IMR-90 (cell line): Measurements from ENCODE around the gene HOXB6. TPM values are rescaled to one million over a fixed set of nuclear protein-coding genes. Genes with fewer than 3 reads are reported as not detected.

Experiments used
- ATAC-seq: fragments of 200-7000 bp; cut with Tn5 transposase; 2 replicates; pipeline ENCODE4 v1.9.1; 2020; ENCODE audit warnings: low read depth, mild to moderate bottlenecking, moderate library complexity
- BruUV-seq: library from RNA; stranded (reverse); fragments of 400-500 nt; replicated peaks from 2 replicates; lab custom pipeline; 2021; lab: Mats Ljungman, UMichigan
- CTCF ChIA-PET: fragments of 300-600 bp; formaldehyde crosslinking; extraction: SDS; loops from one replicate; lab custom pipeline; 2021; ENCODE audit warnings: antibody characterized with exemption; lab: Yijun Ruan, JAX
- POLR2A ChIA-PET: fragments of 300-600 bp; sonication (Branson Sonifier 250); formaldehyde crosslinking; loops from one replicate; lab custom pipeline; 2022; ENCODE audit warnings: antibody characterized with exemption; ENCODE audit not compliant: unreplicated experiment; lab: Charles Lee
- DNase-seq: peaks from one replicate; pipeline ENCODE4 v3.0.0; 2013
- H2AFZ ChIP-seq: replicated peaks from 2 replicates; pipeline ENCODE3; 2013; ENCODE audit warnings: low read length, mild to moderate bottlenecking; ENCODE audit not compliant: poor library complexity
- H2AK5ac ChIP-seq: 2 replicates; pipeline ENCODE4 v1.6.1; 2013; ENCODE audit warnings: low read depth, low read length, inconsistent platforms
- H2AK9ac ChIP-seq: replicated peaks from 2 replicates; pipeline ENCODE3; 2013; ENCODE audit warnings: mild to moderate bottlenecking, low read depth, low read length, moderate library complexity; ENCODE audit not compliant: poor library complexity
- H2BK120ac ChIP-seq: 2 replicates; pipeline ENCODE4 v1.6.1; 2013; ENCODE audit warnings: low read depth, low read length, inconsistent platforms
- H2BK15ac ChIP-seq: 3 replicates; pipeline ENCODE4 v1.6.1; 2013; ENCODE audit warnings: low read depth, low read length, inconsistent platforms
- H2BK20ac ChIP-seq: 2 replicates; pipeline ENCODE4 v1.6.1; 2013; ENCODE audit warnings: low read depth, mild to moderate bottlenecking, inconsistent platforms, low read length, moderate library complexity
- H2BK5ac ChIP-seq: 2 replicates; pipeline ENCODE4 v1.6.1; 2013; ENCODE audit warnings: mild to moderate bottlenecking, low read depth, low read length, inconsistent platforms; ENCODE audit not compliant: poor library complexity, severe bottlenecking
- H3K14ac ChIP-seq: replicated peaks from 2 replicates; pipeline ENCODE4 v1.6.1; 2013; ENCODE audit warnings: low read depth, low read length, inconsistent platforms
- H3K18ac ChIP-seq: 2 replicates; pipeline ENCODE4 v1.6.1; 2013; ENCODE audit warnings: low read depth, low read length, control low read depth
- H3K23ac ChIP-seq: 2 replicates; pipeline ENCODE4 v1.6.1; 2013; ENCODE audit warnings: low read depth, low read length, inconsistent platforms
- H3K27ac ChIP-seq: 2 replicates; pipeline ENCODE4 v1.5.1; 2013; ENCODE audit warnings: mild to moderate bottlenecking, control low read depth, low read length; ENCODE audit not compliant: insufficient read depth
- H3K27me3 ChIP-seq: 2 replicates; pipeline ENCODE4 v1.6.1; 2013; ENCODE audit warnings: low read length; ENCODE audit not compliant: control insufficient read depth, insufficient read depth
- H3K36me3 ChIP-seq: 2 replicates; pipeline ENCODE4 v1.6.1; 2013; ENCODE audit warnings: low read length, mixed read lengths; ENCODE audit not compliant: control insufficient read depth, insufficient read depth
- H3K4ac ChIP-seq: 2 replicates; pipeline ENCODE4 v1.6.1; 2013; ENCODE audit warnings: low read depth, low read length, inconsistent platforms
- H3K4me1 ChIP-seq: 2 replicates; pipeline ENCODE4 v1.6.1; 2013; ENCODE audit warnings: low read length, mixed read lengths; ENCODE audit not compliant: control insufficient read depth, insufficient read depth
- H3K4me2 ChIP-seq: 2 replicates; pipeline ENCODE4 v1.6.1; 2013; ENCODE audit warnings: low read depth, mild to moderate bottlenecking, control low read depth, low read length, moderate library complexity
- H3K4me3 ChIP-seq: 2 replicates; pipeline ENCODE4 v1.5.1; 2013; ENCODE audit warnings: low read depth, mild to moderate bottlenecking, control low read depth, low read length, moderate library complexity; ENCODE audit not compliant: insufficient read depth
- H3K56ac ChIP-seq: 2 replicates; pipeline ENCODE4 v1.6.1; 2013; ENCODE audit warnings: low read length, inconsistent platforms; ENCODE audit not compliant: insufficient read depth; ENCODE audit errors: extremely low read depth
- H3K79me1 ChIP-seq, 2 experiments: 2 replicates each; pipeline ENCODE4 v1.6.1; 2013; ENCODE audit warnings: low read length in 2 of 2, inconsistent platforms in 1 of 2, low read depth in 1 of 2
- H3K9ac ChIP-seq: 2 replicates; pipeline ENCODE4 v1.6.1; 2013; ENCODE audit warnings: low read depth, low read length, control low read depth
- H3K9me1 ChIP-seq: 2 replicates; pipeline ENCODE4 v1.6.1; 2013; ENCODE audit warnings: low read length, inconsistent platforms; ENCODE audit not compliant: insufficient read depth
- H3K9me3 ChIP-seq: 2 replicates; pipeline ENCODE4 v1.6.1; 2013; ENCODE audit warnings: low read length; ENCODE audit not compliant: control insufficient read depth, insufficient read depth
- H4K20me1 ChIP-seq: 2 replicates; pipeline ENCODE4 v1.6.1; 2013; ENCODE audit warnings: low read length, inconsistent platforms; ENCODE audit not compliant: insufficient read depth
- H4K5ac ChIP-seq: 2 replicates; pipeline ENCODE4 v1.6.1; 2013; ENCODE audit warnings: mild to moderate bottlenecking, low read depth, low read length, control low read depth
- H4K8ac ChIP-seq, 2 experiments: 2 replicates each; pipeline ENCODE4 v1.6.1; 2013; ENCODE audit warnings: low read depth in 2 of 2, low read length in 2 of 2, control low read depth in 1 of 2, inconsistent platforms in 1 of 2
- H4K91ac ChIP-seq: 2 replicates; pipeline ENCODE4 v1.6.1; 2013; ENCODE audit warnings: low read depth, low read length, inconsistent platforms; ENCODE audit not compliant: insufficient read depth
- MAZ ChIP-seq: IDR thresholded peaks from 2 replicates; pipeline ENCODE4 v1.6.1; 2012; ENCODE audit warnings: low read depth, mild to moderate bottlenecking, low read length, improper control_type of control experiment, moderate library complexity, borderline replicate concordance
- POLR2A ChIP-seq: IDR thresholded peaks from 2 replicates; pipeline ENCODE4 v1.6.1; 2012; ENCODE audit warnings: mild to moderate bottlenecking, low read depth, low read length
- RAD21 ChIP-seq: IDR thresholded peaks from 2 replicates; pipeline ENCODE4 v1.6.1; 2012; ENCODE audit warnings: low read length, improper control_type of control experiment
- RCOR1 ChIP-seq: IDR thresholded peaks from 2 replicates; pipeline ENCODE4 v1.6.1; 2012; ENCODE audit warnings: mild to moderate bottlenecking, low read length, improper control_type of control experiment; ENCODE audit not compliant: insufficient replicate concordance
- WGBS, 2 experiments: methylation state at CpG; one replicate each; pipeline versions ENCODE4 v1.1.5 to v1.1.7; 2013; ENCODE audit warnings: missing lambda C conversion rate in 2 of 2; ENCODE audit not compliant: insufficient read length in 1 of 2; ENCODE audit errors: extremely low coverage in 2 of 2; 5-methylcytosine and 5-hydroxymethylcytosine counted together
- dilution Hi-C: fragments of 300-500 bp; cut with HindIII; formaldehyde crosslinking; loops from one replicate; pipeline ENCODE4 v1.14.3; 2018; ENCODE audit warnings: low sequenced_read_pairs; ENCODE audit not compliant: unreplicated experiment
- in situ Hi-C: fragments of 300-500 bp; cut with MboI; formaldehyde crosslinking; loops from 3 replicates; pipeline ENCODE4 v1.14.3; 2019; ENCODE audit warnings: low sequenced_read_pairs, inconsistent platforms, mixed read lengths
- intact Hi-C: fragments of 100-400 bp; cut with micrococcal nuclease; formaldehyde crosslinking; loops from 2 replicates; pipeline ENCODE4 v1.10.0; 2022
- polyA plus RNA-seq, 3 experiments: library from polyadenylated mRNA; depleted of rRNA; stranded (reverse); fragments of >200 nt; gene quantifications; 2 replicates each; pipeline ENCODE4 v1.2.3, GENCODE V29; 2012; ENCODE audit warnings: low replicate concordance in 1 of 3
- total RNA-seq: library from RNA; depleted of rRNA; stranded (reverse); fragments of >200 nt; gene quantifications from 2 replicates; pipeline ENCODE4 v1.2.3, GENCODE V29; 2012
- TF ChIP-seq, protein P1 (sequence below): fragments of 150-350 bp; IDR thresholded peaks from 2 replicates; pipeline ENCODE4 v1.6.1; 2017; ENCODE audit warnings: mild to moderate bottlenecking, antibody characterized with exemption, low read length, low read depth

The HOXB6 gene
- total and polyA plus RNA-seq, 2 of the 4 experiments (the other 2 are of a cell fraction) = 11.1 to 42.2 TPM

DNA sequence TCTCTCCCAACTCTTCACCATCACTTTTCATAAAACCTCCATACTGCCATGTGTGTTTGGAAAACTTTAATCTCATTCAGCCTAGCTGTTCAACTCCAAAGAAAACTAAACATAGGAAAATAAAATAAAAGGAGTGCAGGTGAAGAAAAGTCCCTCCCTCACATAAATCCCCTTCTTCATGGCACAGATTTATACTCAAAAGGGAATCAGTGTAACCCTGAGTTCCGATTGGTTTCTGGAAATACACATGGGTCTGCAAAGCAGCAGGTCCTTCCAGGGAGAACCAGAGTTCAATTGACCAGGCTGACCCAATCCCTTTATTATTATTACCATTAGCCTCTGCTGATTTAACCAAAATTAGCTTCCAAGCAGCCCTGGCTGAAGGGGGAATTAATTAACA lies 51.0 kb downstream of the HOXB6 start:
- Histone ChIP-seq H3K79me1 (no peaks in the 10 kb centered on the region; a peak in 1 of 4 replicates), H3K4ac (peak overlapping the region; percentile 81), H3K36me3 (peaks cover 35% of the 10 kb centered on the region), H3K27me3 (no peaks in the 10 kb centered on the region), H2BK20ac (peak overlapping the region; percentile 37; the same call in 1 of the 2 replicates), H3K56ac (peak overlapping the region; percentile 63), H3K9me3 (no peaks in the 10 kb centered on the region), H3K18ac (peak overlapping the region; percentile 55; the same call in 1 of the 2 replicates), H3K4me1 (peaks cover 49% of the 10 kb centered on the region), H3K4me2 (peak overlapping the region; percentile 92), H3K9me1 (no peaks in the 10 kb centered on the region), H2BK5ac (peak overlapping the region; percentile 96), H4K91ac (peak overlapping the region; percentile 79), H3K27ac (peak overlapping the region; percentile 93; the same call in 1 of the 2 replicates), H3K23ac (peak overlapping the region; percentile 95), H4K20me1 (0 out of 2 replicates have a peak, but pooled peaks cover 4% of the 10 kb centered on the region), H2AFZ (no peak overlapping the region), H2AK5ac (0 out of 2 replicates have a peak overlapping the region, but pooled peaks have one; percentile 3), H3K4me3 (peak overlapping the region; percentile 18; the same call in 1 of the 2 replicates), H4K5ac (peak overlapping the region; percentile 53; the same call in 1 of the 2 replicates), H3K14ac (peak overlapping the region; percentile 23), H3K9ac (peak overlapping the region; percentile 91), H2BK15ac (peak overlapping the region; percentile 44; the same call in 1 of the 3 replicates), H2AK9ac (peak overlapping the region; percentile 38), H4K8ac (peak overlapping the region; percentile 30 to 87; a peak in 3 of 4 replicates), H2BK120ac (peak overlapping the region; percentile 83)
- ChIA-PET POLR2A (no interaction called here), CTCF (interaction anchor here (0.7 kb wide), 1 partner anchor 34 kb away, joined by 8 read pairs; no protein-coding TSS in a partner anchor)
- no peak for TF ChIP-seq POLR2A
- TF ChIP-seq, protein P1, sequence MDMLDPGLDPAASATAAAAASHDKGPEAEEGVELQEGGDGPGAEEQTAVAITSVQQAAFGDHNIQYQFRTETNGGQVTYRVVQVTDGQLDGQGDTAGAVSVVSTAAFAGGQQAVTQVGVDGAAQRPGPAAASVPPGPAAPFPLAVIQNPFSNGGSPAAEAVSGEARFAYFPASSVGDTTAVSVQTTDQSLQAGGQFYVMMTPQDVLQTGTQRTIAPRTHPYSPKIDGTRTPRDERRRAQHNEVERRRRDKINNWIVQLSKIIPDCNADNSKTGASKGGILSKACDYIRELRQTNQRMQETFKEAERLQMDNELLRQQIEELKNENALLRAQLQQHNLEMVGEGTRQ = no peak
- no peak for TF ChIP-seq RCOR1
- TF ChIP-seq MAZ = no peak
- no peak for TF ChIP-seq RAD21
- intact Hi-C loops (loop anchor here (2.0 kb wide), 1 partner anchor 21 kb away; no protein-coding TSS in a partner anchor), dilution Hi-C loops (no loop called here), in situ Hi-C loops (no loop called here)
- peak; percentile 34 for DNase-seq
- WGBS, 2 experiments = 0% methylated on average over 1 of the region's 1 CpG; no CpG with 5 or more reads in 1 of the 2 experiments
- no TSS peak for BruUV-seq
- no peak for ATAC-seq
